Lower lobe of right lung (tissue), 2 donors: ENCODE results near the gene EXOC3L4. TPM values are rescaled to one million over a fixed set of nuclear protein-coding genes. Genes with fewer than 3 reads are reported as not detected.

Experiments used
- ATAC-seq, 2 donors: fragments of 200-7000 bp; cut with Tn5 transposase; one replicate each; pipeline ENCODE4 v1.9.1; 2020 to 2022; ENCODE audit warnings: mild to moderate bottlenecking in 2 of 2, moderate library complexity in 2 of 2
- DNase-seq: peaks from one replicate; pipeline ENCODE4 v3.0.0-alpha.2; 2020
- H3K27ac ChIP-seq: fragments of 200-600 bp; one replicate; pipeline ENCODE4 v1.8.0; 2022
- H3K27me3 ChIP-seq: fragments of 200-600 bp; one replicate; pipeline ENCODE4 v1.8.0; 2022; ENCODE audit warnings: low read depth
- H3K36me3 ChIP-seq: fragments of 200-600 bp; one replicate; pipeline ENCODE4 v1.8.0; 2022; ENCODE audit warnings: mild to moderate bottlenecking
- H3K4me1 ChIP-seq: fragments of 200-600 bp; one replicate; pipeline ENCODE4 v1.8.0; 2022
- H3K4me3 ChIP-seq: fragments of 200-600 bp; one replicate; pipeline ENCODE4 v1.8.0; 2022; ENCODE audit warnings: mild to moderate bottlenecking
- H3K9me3 ChIP-seq: fragments of 200-600 bp; one replicate; pipeline ENCODE4 v1.8.0; 2022
- intact Hi-C: fragments of 100-400 bp; cut with DNase I; formaldehyde crosslinking; loops from one replicate; pipeline ENCODE4 v1.11.0; 2022
- total RNA-seq: library from RNA; stranded (reverse); fragmentation: NEBNext Ultra II Directional; extraction: Animal tissue kit (Norgen Biotek cat#: 25700); gene quantifications from one replicate; pipeline ENCODE4 v1.2.1, GENCODE V29; 2021
- TF ChIP-seq, protein P1 (sequence below): fragments of 200-600 bp; IDR thresholded peaks from one replicate; pipeline ENCODE4 v1.8.0; 2022; ENCODE audit warnings: antibody characterized with exemption, mild to moderate bottlenecking
- donor health status: DM: no; HTN: yes; CAD: no; lungs with severe emphysema.

Gene EXOC3L4
- total RNA-seq, 1 donor from 2014 or later = 3.6 TPM

DNA sequence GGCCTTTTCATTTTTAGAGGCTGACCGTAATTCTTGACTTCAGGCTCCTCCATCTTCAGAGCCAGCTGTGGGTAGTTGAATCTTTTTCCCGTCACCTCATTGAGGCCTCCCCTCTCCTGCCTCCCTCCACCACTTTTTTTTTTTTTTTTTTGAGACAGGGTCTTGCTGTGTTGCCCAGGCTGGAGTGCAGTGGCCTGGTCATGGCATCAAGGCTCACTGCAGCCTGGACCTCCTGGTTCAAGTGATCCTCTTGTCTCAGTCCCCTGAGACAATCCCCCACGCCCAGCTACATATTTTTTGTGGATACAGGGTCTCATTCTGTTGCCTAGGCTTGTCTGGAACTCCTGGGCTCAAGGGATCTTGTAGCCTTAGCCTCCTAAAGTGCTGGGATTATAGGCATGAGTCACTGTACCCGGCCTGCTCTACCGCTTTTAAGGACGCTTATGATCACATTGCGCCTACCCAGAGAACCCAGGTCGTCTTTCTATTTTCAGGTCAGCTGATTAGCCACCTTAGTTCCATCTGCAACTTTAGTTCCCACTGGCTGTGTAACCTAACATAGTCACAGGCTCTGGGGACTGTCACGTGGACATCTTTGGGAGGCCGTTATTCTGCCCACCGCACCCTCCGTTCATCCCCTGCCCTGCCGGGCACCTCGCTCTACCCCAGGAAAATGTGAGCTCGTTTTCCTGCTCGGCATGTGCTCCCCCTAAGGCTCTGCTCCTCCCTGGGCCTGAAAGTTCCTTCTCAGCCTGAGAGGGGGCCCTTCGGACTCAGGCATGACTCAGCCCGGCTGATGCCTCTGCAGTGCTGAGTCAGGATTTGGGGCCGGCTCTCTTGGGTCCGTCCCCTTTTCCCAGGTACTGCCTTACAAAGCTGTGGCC, 42.1 kb downstream of the EXOC3L4 start:
- H3K27ac ChIP-seq = no peak overlapping the region
- TF ChIP-seq, protein P1, sequence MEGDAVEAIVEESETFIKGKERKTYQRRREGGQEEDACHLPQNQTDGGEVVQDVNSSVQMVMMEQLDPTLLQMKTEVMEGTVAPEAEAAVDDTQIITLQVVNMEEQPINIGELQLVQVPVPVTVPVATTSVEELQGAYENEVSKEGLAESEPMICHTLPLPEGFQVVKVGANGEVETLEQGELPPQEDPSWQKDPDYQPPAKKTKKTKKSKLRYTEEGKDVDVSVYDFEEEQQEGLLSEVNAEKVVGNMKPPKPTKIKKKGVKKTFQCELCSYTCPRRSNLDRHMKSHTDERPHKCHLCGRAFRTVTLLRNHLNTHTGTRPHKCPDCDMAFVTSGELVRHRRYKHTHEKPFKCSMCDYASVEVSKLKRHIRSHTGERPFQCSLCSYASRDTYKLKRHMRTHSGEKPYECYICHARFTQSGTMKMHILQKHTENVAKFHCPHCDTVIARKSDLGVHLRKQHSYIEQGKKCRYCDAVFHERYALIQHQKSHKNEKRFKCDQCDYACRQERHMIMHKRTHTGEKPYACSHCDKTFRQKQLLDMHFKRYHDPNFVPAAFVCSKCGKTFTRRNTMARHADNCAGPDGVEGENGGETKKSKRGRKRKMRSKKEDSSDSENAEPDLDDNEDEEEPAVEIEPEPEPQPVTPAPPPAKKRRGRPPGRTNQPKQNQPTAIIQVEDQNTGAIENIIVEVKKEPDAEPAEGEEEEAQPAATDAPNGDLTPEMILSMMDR = no peak
- no peak overlapping the region for H3K4me3 ChIP-seq
- peaks cover 5% of the 10 kb centered on the region for H3K27me3 ChIP-seq
- H3K9me3 ChIP-seq = no peaks in the 10 kb centered on the region
- intact Hi-C loops = no loop called here
- H3K4me1 ChIP-seq = peaks cover 10% of the 10 kb centered on the region
- H3K36me3 ChIP-seq = peaks cover 45% of the 10 kb centered on the region
- DNase-seq (peak; percentile 64), ATAC-seq (peak; percentile 43 to 48)

GRCh38 chr14:103137689-103138300, 43.3 kb downstream of the EXOC3L4 start:
- peaks cover 34% of the 10 kb centered on the region for H3K36me3 ChIP-seq
- peaks cover 9% of the 10 kb centered on the region for H3K27me3 ChIP-seq
- DNase-seq (no peak), ATAC-seq (peak; percentile 2)
- peaks cover 10% of the 10 kb centered on the region for H3K4me1 ChIP-seq
- peak overlapping the region; percentile 5 for H3K27ac ChIP-seq
- TF ChIP-seq, protein P1 = no peak
- intact Hi-C loops = no loop called here
- no peak overlapping the region for H3K4me3 ChIP-seq
- no peaks in the 10 kb centered on the region for H3K9me3 ChIP-seq

GRCh38 chr14:103138301-103139131, 44.0 kb downstream of the EXOC3L4 start:
- TF ChIP-seq, protein P1 = no peak
- Histone ChIP-seq H3K9me3 (no peaks in the 10 kb centered on the region), H3K4me1 (peaks cover 10% of the 10 kb centered on the region), H3K27ac (peak overlapping the region; percentile 5), H3K27me3 (peaks cover 13% of the 10 kb centered on the region), H3K4me3 (peak overlapping the region; percentile 17), H3K36me3 (peaks cover 26% of the 10 kb centered on the region)
- ATAC-seq (peak; percentile 37 to 61), DNase-seq (peak; percentile 65)
- intact Hi-C loops = no loop called here

DNA sequence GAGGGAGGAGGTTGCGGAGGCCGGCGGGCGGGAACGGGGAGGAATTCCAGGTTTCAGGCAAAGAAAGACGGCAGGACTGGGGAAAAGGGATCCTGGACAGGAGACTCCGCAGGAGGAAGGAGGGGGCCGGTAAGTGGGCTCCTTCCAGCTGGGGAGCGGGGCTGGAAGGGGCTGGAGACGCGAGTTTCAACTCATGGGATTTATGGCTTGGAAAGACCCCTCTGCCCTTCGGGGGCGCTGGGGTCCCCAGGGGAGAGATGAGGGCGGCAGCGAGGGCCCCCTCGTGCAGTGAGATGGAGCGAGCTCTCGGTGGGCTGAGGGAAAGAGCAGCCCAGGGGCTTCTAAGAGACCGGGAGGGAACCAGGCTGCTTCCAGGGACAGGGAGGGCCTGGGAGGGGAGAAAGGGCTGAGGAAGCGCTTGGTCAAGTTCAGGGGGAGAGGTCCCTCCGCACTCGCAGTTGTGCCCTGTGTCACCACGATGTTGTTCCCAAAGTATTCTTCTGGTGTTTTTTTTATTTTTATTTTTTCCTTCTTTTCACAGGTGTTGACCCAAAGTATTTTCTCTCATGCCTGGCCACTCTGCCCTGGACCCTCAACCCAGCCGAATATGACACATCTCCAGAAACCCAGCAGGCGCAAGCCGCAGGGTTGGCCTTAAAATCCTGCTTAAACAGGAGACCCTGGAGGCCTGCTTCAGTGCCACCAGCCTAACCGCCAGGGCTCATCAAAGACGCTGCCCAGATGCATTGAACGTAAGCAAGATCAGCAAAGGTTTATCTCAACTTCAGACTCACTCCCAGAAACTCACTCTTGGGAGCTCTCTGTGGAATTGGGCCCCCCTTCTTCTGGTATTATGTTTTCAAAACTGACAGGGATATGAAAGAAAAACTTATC, 44.9 kb downstream of the EXOC3L4 start:
- DNase-seq (no peak), ATAC-seq (no peak)
- Histone ChIP-seq H3K4me3 (peak overlapping the region; percentile 17), H3K27ac (no peak overlapping the region), H3K27me3 (peaks cover 16% of the 10 kb centered on the region), H3K36me3 (peaks cover 19% of the 10 kb centered on the region), H3K4me1 (peaks cover 10% of the 10 kb centered on the region), H3K9me3 (no peaks in the 10 kb centered on the region)
- TF ChIP-seq, protein P1 = no peak
- intact Hi-C loops = no loop called here
